HG03354 (cell line): ENCODE measurements around the gene NPTX1.

ENCODE experiments used
- ATAC-seq: cut with Tn5 transposase; IDR thresholded peaks from one replicate; pipeline ENCODE4 v1.9.1; 2021; ENCODE audit warnings: mild to moderate bottlenecking; ENCODE audit not compliant: unreplicated experiment, poor library complexity, severe bottlenecking

The NPTX1 gene

DNA sequence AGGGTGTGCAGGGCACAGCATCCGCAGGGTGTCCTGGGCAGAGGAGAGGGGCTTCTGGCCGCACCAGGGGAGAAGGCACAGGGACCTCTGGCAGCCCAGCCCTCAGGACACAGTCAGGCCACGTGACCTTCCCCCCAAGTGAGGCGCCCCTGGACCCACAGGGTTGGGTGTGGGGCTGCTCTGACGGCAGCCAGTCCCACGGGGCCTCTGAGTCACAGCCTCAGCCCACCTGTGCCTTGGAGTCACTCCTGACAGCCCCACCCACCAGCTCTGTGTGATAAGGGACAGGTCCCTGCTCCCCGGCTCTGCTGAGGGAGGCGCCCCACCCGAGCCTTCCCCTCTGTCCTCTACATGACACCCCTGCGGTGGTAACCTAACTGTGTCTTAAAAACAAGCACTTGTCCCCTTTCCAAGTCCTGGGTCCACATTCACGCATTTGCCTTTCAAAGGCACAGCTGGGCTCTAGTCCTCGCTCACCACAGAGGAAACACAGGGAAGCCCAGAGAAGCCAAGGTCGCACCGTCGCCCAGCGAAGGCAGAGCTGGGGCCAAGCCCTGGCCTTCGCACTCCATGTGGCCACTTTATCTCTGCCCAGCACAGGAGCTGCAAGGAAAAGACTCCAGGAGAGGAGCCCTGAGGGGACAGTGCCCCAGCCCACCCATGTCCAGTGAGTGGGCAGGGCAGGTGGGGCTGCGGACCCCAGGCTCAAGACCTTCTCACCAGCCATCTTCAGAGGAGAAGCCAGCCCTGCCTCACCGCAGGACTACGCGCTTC, 5.1 kb upstream of the NPTX1 start:
- no peak for ATAC-seq

DNA sequence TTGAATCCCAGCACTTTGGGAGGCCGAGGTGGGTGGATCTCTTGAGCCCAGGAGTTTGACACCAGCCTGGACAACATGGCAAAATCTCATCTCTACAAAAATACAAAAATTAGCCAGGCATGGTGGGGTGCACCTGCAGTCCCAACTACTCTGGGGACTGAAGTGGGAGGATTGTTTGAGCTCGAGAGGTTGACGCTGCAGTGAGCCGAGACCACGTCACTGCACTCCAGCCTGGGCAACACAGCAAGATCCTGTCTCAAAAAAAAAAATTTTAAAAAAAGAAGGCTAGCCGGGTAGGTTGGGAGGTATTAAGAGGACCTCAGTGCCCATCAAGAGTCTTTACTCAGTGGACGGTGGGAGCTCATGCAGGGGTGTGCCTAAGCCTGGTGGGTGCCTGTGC, 3.8 kb upstream of the NPTX1 start:
- no peak for ATAC-seq

DNA sequence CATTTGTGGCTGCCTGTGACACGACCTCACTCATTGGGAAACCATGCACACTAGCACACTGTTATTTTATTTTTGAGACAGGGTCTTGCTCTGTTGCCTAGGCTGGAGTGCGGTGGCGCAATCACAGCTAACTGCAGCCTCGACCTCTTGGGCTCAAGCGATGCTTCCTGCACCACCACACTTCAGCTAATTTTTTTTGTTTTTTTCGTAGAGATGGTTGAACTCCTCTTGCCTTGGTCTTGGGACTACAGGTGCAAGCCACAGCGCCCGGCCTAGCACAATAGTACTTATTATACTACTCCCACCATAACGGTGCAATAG, 2.8 kb upstream of the NPTX1 start:
- ATAC-seq: no peak

DNA sequence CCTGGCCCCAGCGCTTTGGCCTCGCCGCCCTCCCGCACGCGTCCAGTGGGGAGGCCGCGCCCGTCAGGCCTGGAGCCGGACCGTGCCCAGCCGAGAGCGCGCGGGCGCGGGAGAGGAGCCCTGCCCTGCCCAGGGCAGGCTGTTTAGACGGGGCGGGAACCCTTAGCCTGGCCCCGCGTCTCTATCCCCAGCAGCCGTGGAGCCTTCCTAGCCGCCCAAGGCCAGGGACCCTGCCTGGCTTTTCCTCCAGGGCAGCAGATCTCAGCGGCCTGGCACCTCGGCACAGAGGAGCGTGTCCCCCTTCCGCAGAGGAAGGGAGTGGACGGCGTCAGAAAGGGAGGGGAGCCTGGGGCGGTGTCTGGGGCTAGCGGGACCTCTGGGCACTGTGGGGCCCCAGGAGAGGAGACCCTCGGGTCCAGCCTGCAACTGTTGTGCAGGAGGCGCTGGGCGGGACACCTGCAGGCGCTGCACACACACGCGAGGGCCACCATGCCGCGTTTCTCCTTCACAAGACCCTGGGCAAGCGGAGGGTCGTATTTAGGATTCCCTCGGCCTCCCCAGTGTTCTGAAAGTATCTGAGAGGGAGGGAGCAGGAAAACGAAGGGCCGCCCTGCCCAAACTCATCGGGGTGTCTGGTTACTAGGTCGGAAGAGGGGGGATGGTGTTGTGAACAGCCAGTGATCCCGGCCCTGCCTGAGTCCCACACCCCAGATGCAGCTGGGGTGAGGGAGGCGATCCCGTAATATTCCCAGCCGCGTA, 2.3 kb upstream of the NPTX1 start:
- no peak for ATAC-seq

DNA sequence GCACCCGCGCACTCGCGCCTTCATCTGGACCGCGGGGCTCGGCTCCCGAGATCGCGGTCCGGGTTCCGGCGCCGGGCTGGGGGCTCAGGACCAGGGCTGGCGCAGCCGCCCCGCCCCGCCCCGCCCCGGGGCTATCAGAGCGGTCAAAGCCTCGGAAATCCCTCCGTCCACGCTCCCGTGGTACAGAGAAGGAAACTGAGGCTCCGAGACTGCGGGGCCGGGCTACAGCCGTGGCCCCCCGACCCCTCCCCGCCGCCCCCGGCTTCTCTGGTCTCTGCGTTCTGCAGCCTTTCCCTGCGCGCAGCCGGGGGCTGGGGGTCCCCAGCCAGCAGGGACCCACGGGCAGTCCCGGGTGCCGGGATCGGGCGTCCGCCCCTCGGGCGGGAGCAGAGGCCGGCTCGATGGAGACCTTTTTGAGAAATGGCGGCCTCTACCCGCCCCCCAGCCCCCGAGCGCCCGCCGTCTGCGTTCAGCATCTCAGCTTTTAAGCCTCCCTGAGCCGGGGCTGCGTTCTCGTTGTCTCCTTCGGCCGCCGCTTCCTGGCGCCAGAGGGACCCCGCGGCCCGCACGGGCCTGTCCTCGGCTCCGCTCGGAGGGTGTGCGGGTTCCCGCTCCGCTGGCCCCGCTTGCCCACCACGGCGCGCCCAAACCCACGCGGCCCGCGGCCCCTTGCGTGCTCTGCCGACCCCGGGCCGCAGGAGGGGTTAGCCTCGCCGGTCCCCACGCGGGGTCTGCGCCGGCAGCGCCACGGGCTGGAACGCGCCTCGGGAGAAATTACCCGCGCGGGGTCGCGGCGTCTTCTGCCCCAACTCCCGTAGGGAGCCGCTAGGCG, 1.5 kb upstream of the NPTX1 start:
- ATAC-seq: no peak

DNA sequence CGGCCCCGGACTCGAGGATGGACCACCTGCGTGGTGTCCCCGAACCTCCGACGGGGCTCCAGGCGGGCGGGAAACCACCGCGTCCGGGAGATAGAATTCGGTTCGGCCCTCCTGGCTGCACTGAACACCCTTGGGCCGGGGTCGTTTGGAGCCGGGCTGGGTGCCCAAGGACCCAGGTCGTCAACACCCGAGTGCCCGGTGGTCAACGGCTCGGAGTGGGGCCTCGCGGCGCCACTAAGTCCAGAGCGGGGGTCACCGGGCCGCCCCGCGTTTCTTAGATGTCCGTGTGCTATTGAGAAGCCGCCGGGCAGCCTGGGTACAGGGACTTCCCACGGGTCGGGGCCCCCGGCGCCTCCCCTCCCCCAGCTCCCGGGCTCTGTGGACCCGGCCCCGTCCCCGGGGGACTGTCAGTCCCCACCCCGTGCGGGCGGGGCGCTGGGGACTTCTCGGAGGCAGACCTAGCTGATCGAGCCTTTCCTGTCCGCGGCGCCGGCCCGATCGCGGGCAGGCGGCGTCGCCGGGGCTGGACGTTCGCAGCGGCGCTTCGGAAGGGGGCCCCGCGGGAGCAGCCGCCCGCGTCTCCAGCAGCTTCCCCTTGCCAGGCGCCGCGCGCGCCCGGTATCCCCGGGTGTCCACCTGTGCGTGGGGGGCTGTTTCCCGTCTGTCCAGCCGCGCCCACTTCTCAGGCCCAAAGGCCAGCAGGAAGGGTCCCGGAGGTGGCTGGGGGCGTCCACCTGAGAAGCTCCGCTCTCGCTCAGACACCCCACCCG, 655 bp upstream of the NPTX1 start:
- no peak for ATAC-seq

DNA sequence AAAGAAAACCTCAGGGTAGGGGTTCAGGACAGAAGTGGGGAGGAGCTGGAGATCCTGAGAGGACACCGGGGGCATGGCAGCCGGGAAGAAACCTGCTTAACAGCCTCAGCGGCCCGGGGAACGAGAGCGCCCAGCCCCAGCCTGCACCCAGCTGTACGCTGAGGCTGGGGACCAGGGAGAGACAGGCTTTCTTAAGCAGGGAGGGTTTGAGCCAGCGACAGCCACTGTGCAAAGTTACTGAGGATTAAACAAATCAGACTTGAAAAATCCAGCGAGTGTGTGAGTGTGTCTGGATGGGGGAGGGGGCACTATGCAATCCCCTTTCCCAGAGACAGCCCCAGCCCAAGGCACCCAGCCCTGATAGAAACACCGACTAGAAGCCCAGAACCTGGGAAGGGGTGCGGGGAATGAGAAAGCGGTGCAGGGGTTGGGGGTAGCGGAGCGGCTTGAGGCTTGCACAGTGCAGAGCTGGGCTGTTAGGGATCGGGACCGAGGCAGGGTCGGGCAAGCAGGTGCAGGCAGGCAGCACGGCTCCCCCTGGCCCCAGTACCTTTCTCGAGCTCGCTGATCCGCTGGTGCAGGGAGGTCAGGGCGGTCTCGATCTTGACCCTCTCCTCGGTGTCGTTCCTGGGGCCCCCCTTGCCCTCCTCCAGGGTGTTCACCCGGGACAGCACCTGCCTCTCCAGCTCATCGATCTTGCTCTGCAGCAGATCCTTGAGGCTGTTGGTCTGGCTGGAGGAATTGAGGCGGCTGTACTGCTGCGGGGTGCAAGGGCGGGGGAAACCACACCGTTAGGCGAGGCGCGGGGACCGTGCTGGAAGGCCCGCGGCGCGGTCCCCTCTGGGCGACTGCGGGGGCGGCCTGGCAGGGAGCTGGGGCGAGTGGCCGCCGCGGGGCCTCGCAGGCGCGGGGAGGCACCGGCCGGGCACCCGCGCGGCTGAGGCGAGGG, 1.2 kb downstream of the NPTX1 start:
- ATAC-seq: no peak

DNA sequence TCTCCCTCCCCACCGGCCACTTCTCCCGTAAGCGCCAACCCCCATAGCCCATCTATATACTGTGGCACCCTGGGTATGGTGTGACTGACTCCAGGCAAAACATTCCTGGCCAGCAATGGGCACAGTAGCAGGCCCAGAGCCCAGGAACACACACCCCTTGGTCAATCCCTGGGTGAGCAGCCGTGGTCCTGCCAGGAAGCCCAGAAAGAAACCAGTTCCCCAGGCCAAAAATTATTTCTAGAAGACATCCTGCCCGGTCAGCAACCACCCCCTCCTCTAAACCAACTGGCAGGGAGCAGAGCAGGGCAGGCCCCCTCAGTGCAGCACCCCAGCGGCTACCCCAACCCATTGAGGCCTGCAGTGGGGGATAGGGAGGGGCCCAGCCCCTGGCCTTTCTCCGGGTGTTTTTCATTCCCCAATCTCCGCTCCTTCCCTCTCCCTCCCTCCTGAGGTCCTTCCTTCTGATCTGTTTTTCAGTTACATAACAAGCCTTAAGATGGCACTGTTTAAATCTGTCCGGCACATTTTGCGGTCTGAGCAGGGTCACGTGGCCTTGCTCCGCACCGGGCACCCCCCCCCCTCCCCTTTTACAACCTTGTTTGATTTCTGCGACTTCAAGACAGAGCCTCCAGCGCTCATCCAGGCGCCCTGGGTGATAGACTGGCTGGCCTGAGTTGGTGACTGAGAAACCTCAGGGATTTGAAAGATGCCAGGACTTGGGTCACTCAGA, 2.0 kb downstream of the NPTX1 start:
- ATAC-seq: no peak

DNA sequence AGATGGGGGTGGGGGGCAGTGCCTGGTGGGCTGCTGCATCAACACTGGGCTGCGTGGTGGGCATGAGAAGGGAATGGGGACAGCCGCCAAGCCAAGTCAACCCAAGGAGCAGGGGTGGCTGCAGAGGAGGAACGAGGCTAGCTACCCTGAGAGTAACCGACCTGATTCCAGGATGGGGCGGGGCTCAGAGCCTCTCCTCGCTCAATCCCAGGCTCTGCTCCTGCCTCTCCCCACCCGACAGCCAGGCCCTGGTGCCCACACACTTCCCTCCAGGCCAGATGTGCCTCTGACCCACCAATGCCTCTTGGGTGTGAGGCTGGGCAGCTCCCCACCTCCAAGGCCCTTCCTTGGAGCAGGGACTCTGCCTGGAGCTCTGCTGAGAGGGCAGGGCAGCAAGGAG, 2.7 kb downstream of the NPTX1 start:
- ATAC-seq: no peak

DNA sequence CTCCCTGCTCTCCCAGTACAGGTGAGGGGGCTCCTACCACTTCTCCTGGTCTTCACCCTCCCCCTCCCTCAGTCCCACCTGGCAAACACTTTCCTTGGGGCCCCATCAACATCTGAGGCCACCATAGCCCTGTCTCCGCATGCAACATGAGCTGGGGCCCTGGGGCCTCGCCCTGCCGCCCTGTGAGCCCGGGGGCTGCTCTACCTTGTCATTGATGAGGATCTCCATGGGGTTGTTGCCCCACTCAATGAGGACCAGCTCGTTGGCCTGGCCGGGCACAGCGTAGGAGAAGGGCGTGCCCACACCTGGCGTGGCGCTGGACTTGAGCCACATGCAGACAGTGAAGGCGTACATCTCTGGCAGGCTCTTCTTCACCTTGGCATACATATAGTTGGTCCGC, 3.4 kb downstream of the NPTX1 start:
- no peak for ATAC-seq

DNA sequence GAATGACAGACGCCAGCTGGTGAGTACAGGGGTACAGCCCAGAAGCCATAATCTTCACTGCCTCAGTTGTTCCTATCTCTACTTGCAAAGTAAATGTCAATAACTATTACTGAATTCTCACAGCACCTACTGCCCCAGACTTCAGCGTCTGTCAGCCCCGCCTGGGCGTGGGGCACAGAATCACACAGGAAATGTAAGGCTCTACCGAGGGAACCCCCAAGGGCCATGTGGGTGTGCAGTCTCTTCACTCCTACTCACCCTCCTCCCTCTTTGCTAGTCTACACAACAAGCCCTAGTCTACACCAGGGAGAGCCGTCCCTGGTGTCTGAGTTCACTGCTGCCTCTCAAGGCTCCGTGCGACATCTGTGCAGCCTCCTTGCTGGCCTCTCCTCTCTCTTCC, 4.5 kb downstream of the NPTX1 start:
- no peak for ATAC-seq

DNA sequence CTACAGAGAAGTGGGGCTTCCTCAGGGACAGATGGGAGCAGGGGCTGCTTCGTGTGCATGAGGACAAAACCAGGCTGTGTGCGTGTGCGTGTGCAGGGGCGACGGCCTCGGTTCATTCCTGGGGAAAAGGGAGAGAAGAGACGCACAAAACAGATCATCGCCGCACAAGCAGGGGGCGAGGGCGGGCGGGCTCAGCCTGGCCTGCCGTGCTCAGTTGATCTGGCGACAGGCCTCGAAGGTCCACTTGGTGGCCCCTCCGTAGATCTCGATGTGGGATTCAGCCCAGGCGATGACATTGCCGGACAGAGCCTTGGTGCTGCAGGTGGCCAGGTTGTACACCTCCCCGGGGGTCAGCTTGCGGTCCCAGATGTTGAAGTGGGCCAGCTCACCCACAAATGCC, 5.8 kb downstream of the NPTX1 start:
- no peak for ATAC-seq

DNA sequence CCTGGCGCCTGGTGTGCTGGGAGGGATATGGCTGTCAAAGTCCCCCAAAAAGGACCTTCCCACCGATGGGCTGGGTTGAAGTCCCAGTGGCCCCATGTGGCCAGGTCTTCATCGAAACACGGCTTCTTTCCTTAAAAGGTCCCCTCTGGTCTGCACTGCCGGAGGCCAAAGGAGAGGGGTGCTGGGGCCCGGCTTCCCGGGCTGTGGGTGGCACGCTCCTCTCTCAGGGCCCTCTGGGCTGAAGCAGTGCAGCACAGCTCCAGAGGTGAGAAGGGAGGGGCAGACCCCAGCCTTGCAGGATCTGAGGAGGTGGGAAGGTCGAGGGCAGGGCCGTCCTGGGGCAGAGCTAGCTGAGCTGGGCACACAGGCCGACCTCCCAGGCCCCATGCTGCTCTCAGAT, 6.7 kb downstream of the NPTX1 start:
- no peak for ATAC-seq

DNA sequence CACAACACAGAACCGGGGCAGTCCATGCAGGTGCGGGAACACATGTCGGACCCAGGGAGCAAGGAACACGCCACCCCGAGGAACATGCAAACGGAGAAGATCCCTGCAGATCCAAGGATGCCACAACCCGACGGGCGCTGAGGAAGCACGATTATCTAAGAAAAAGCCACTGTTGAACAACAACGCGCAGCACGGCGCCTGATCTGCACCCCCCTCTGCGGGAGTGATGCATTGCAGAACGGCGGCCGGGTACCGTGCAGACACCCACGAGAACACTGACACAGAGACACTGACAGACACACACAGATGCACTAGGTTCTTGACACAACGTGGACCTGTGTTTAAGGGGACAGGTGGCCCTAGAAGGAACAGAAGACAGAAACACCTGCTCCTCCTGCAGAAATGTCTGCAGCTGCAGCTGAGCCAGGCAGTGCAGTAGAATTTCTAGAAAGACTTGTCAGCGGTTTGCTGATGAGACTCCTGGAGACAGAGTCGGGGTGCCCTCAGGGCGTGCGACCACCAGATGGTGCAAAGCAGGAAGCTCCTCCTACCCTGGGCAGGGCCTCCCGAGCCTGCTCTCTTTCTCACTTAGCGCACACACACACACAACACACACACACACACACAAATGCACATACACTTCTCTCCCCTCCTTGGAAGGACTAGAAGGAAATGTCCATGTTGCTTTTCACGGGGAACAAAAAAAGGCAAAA, 7.5 kb downstream of the NPTX1 start:
- ATAC-seq: no peak

DNA sequence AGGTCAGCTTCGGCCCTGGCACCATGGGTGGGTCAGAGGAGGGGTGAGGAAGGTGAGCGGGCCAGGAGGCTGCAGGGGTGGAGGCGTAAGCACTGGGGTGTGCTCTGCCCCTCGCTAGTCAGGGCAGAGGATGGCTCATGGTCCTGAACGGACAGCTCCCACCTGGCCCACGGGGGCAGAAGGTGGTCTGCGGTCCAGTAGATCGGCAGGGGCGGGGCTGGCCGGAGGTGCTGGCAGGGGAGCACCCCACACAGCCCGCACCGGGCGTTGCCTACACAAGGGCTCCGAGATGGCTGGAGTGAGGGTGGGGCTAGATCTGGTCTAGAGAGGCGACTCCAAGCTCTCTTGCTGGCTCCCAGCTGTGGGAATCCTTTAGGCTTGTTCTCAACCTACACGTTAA, 8.2 kb downstream of the NPTX1 start:
- no peak for ATAC-seq

DNA sequence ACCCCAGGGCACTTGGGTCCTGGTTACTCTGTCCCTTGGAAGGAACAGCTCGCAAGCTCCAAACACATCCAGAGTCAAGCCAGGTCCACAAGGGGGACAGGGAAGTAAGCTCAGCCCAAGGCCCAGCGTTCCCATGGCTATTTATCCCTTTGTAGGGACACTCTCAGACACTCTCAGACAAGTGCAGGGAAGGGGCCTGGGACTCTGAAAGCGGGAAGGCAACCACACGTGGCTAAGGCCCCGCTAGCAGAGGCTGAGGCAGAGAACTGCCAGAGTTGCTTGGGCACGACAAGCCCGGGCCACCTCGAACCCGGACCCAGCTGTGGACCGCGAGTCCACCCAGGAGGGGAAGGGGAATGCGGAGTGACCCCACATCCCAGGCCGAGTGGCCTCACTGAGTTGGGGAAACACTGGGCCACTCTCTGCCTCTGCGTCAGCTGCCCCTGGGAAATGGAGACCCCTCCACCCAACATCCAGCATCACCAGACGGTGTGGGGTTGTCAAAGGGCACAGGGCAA, 10.2 kb downstream of the NPTX1 start:
- no peak for ATAC-seq

DNA sequence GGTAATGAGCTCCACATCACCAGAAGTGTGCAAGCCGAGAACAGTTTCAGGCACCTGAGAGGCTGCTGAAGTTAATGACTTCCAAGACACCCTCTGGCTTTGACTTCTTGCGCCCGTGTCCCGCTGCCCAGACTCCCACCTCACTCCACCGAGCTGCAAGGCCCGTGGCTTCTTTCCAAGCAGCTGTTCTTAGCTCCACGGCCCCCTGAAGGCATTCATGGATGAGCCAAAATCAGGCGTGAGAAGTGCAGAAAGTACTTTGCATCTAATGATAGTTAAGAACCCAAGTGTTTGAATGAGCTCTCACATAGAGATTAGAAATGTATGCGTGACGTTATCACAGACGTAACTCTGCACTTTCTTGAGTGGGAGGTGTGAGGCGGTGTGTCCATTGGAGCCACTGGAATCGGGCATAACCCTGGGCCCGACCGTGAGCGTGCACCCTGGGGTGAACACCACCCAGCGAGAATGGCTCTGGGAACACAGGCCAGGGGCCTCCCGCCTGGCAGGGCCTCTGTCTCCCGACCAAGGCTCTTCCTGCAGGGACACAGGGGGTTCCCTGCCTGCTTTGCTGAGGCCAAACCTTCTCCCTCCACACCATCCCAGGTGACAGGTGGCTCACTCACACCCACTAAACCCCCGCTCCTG, 11.0 kb downstream of the NPTX1 start:
- ATAC-seq: no peak
